ENCODE measurements around the gene NR4A2. TPM values are rescaled to one million over a fixed set of nuclear protein-coding genes. Genes with fewer than 3 reads are reported as not detected.

The NR4A2 gene
- total RNA-seq, 2 donors from 2014 or later = 2.6 to 4.7 TPM

DNA sequence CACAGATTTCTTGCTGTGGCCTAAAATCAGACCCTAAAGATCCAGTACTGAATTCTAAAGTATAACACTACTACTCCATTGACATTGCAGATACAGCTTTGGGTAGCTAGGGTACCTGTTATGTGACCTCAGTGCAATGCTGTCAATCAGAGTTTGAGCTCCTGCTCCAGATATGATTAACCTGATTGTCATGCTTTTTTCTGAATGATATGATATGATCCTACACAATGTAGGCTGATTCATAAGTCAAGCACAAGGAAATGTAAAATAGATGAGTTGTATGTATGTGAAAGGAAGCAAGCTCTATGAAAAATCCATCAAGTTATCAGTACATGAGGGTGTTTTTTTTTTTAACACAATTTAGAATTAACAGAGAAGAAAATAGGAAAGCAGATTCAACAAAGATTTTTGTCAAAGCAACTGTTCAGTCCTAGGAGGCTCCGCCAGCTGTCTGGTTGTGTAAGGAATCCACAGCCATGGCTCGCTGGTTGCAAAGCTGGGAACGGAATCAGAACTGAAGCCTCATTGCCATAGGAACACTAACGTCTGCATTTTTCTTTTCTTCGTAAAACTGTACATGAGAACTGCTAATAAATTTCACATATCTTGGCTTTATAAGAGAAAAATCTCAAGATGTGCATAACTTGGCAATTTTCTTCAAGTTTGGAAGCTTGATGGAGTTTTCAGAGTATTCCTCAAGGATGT, 52.9 kb downstream of the NR4A2 start:
- DNase-seq = no peak
- TF ChIP-seq, protein P1, sequence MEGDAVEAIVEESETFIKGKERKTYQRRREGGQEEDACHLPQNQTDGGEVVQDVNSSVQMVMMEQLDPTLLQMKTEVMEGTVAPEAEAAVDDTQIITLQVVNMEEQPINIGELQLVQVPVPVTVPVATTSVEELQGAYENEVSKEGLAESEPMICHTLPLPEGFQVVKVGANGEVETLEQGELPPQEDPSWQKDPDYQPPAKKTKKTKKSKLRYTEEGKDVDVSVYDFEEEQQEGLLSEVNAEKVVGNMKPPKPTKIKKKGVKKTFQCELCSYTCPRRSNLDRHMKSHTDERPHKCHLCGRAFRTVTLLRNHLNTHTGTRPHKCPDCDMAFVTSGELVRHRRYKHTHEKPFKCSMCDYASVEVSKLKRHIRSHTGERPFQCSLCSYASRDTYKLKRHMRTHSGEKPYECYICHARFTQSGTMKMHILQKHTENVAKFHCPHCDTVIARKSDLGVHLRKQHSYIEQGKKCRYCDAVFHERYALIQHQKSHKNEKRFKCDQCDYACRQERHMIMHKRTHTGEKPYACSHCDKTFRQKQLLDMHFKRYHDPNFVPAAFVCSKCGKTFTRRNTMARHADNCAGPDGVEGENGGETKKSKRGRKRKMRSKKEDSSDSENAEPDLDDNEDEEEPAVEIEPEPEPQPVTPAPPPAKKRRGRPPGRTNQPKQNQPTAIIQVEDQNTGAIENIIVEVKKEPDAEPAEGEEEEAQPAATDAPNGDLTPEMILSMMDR (IDR thresholded peaks at IDR 0.05) = no peak
- Histone ChIP-seq H3K27me3 (no peaks in the 10 kb centered on the region), H3K9me3 (no peaks in the 10 kb centered on the region), H3K4me3 (no peak overlapping the region), H3K9ac (ENCODE audit: low read depth in 2 of 2, low read length in 2 of 2) (no peak overlapping the region), H3K4me1 (no peaks in the 10 kb centered on the region), H3K36me3 (no peaks in the 10 kb centered on the region), H3K27ac (no peak overlapping the region)
- intact Hi-C loops (cut with DNase I) = no loop called here

Other genes starting within 250 kb of the NR4A2 start
- gene GPD2, start 103.7 kb upstream of the NR4A2 start, total RNA-seq = 10 to 100 TPM; 61.1 to 76.2 TPM

All from colonic mucosa (tissue), 4 donors.